ENCODE measurements around the gene NCKAP5. TPM values are rescaled to one million over a fixed set of nuclear protein-coding genes. Genes with fewer than 3 reads are reported as not detected.
"Not testable (repeated sequence)": the region's sequence is repeated elsewhere in the genome, so short reads cannot be mapped to it uniquely, and the experiment has no call there.

Gene NCKAP5
- polyA plus RNA-seq, 3 donors, result 7.6 to 10.1 (median 8.2) TPM

DNA sequence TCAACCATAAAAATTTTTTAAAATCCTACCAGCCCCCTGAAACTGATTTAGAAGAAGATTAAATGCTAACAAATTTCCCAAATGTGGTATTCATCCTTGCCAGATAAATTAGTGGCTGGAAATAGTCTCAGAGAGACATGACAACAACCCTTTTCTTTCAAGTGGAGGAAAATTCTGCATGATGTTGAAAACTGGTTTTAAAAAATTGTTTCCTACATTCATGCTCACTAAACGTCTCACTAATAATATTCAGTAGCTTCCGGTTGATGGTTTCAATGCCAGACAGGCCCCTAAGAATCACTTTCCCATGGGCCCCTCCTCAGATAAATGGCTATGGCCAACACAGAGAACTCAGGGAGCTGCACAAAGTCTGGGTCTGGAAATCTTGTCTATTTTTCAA is 43.2 kb downstream of the NCKAP5 start:
- no peak for DNase-seq (ENCODE audit: low read depth in 3 of 3, low spot score in 2 of 3)

DNA sequence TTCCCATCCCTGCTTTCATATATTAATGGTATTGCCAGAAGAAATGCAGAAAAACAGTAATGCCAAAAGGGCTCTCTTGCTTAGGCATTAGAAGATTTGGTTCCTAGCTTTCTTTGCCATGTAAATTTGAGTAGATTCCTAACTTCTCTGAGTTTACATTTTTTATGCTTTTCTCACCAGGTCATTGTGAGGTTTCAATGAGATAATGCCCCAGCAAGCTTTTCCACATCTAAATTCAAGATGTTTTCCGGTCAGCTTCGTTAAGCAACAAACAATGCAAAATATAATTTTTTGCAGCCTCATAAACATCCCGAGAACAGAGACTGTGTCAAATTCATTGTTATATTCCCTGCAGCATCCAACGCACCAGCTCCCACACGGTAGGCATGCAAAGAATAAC is 44.9 kb downstream of the NCKAP5 start:
- DNase-seq (ENCODE audit: low read depth in 3 of 3, low spot score in 2 of 3), result no peak

DNA sequence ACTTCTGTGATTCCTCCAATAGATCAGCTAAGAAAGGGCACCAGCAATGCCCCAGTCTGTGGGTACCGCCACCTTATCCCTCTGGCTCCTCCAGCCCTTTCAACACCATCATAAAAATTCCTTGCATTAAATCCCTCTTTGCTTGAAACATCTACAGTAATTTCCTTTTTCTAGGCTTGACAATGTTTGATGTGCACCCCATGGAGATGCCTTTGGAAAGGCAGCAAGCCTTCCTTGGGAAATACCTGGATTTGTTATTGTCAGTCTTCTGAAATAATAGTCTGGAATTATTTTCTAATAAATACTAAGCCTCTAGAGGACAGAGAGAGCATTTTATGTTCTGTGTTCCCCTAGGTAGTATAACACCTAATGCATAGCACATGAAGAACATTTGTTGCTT is 46.1 kb downstream of the NCKAP5 start:
- no peak for DNase-seq (ENCODE audit: low read depth in 3 of 3, low spot score in 2 of 3)

DNA sequence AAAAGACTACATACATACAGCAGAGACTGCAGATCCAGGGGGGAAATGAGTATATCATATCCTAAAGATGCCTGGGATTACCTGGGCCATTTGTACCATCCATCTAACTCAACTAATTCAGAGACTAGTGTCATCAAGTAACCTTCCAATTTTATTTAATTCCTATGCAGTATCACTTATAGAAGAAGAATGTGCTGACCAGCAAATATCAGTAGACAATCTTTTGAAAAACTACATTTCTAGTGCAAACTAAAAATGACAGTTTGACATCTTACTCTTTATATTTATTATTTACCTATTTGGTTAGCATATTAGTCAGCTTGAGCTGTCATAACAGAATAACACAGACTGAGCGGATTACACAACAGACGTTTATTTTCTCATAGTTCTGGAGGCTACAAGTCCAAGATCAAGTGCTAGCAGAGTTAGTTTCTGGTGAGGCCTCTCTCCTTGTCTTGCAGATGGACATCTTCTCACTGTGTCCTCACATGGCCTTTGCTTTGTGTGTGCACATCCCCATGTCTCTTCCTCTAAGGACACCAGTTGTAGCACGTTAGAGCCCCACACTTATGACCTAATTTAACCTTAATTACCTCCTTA is 47.0 kb downstream of the NCKAP5 start:
- DNase-seq (ENCODE audit: low read depth in 3 of 3, low spot score in 2 of 3), result no peak

DNA sequence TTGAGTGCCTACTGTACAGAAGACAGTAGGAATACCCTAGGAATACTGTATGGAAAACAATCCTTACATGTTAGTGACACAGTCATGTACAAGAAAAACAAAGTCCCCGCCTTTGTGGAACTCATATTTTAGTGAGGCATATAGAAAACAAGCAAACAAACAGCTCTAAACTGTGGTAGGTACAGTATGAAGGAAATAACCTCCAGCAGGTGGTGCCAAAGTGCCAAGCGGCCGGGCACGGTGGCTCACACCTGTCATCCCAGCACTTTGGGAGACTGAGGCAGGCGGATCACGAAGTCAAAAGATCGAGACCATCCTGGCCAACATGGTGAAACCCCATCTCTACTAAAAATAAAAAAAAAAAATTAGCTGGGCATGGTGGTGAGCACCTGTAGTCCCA is 48.6 kb downstream of the NCKAP5 start:
- not testable (repeated sequence) for DNase-seq (ENCODE audit: low read depth in 3 of 3, low spot score in 2 of 3)

DNA sequence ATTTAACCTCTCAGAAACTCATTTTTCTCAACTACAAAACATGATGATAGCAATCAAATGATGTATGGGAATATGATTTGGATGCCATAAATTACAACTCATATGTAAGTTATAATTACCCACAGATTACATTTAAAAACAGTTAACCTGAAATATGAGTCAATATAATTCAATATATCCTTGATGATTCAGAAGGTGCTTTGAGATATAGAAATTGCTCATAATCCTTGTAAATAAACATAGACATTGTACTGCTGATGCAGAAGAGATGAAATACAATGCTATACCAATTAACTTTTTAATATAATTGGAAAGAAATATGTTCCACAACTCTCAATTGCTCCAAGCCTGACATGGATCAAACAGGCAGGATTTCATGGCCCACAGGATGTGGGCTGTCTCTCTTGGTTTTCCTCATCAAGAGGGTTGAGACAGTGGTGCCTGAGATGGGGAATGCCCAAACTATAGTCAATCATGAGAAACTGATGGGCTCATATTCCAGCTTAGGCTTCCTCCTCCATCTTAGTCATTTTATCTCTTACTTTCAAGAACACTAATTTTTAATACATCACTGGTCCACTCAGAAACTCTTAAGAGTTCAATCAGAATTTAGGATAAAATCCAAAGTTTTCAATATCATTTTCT is 49.4 kb downstream of the NCKAP5 start:
- no peak for DNase-seq (ENCODE audit: low read depth in 3 of 3, low spot score in 2 of 3)

DNA sequence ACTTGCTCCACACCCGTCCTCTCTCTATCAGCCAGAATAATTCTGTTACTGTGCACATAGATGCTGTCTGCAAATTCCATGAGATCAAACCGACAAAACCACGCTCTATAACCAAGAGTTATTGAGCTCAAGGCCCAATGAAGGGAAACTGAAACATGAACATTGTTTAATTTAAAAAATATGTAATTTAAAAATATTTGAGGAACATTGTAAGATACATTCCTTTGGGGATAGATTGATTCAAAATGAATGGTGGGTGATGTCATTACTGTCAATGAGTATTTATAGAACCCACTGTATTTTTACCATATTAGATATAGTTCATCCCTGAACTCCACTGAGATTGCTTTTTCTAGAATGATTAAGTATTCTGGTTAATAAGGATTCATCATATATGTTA is 50.4 kb downstream of the NCKAP5 start:
- DNase-seq (ENCODE audit: low read depth in 3 of 3, low spot score in 2 of 3), result no peak

DNA sequence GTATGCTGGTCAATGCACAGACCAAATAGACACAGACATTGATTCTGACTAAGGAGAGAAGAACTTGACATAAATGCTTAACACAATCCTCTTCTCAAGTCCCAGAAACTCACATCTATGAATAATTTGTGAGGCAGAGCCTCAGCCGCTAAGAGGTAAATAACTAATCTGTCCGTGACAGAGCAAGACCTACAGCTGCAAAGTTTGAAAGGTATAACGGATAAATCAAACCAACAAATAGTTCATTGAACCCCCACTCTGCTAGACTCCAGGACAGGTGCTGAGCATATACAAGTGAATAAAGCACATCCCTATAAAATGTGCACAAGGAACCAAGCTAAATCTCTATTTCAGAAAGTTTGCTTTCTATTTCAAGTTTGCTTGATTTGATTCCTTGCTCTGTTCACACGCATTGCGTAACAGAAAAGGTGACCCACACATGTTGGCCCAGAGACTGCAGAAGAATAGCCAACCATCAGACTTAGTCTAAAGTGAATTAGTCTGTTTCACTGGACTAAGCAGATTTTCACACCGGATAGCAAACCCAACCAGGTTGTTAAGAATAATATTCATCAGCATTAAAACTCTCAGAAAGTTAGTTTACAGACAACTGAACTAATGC is 51.7 kb downstream of the NCKAP5 start:
- no peak for DNase-seq (ENCODE audit: low read depth in 3 of 3, low spot score in 2 of 3)

DNA sequence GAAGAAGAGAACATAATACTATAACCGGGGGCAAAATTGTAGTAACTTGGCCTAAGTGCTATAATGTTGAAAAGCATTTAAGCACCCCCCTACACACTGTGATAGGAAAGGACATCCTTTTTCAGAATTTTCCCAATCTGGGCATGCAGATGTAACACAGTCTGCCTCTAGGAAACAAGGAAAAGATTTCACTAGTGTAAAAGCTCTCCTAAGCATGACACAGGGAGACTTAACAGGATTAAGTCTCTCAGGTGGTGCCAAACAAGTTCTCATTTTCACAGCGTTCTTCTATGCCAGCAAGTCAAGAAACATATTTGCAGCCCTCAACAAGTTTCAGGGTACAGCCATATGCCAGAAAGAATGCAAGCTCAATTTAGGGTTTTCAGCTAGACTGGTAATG is 53.0 kb downstream of the NCKAP5 start:
- DNase-seq (ENCODE audit: low read depth in 3 of 3, low spot score in 2 of 3), result no peak

DNA sequence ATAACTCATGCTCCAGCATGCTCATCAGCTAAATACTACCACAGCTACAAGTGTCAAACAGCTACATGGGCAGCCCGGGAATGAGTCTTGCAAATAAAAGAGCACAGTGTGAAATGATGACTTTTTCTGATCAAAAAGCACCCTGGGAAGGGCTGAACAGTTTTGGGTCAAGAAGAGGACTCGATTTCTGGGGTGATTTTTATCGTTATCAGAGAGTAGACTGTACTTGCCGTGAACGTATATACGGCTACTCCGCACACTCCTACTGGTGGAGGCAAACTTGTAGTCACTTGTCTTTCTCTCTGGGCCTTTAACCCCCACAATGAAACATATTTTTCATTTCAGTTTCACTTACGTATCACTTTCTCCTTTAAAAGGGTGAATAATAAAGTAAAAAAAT is 54.4 kb downstream of the NCKAP5 start:
- DNase-seq (ENCODE audit: low read depth in 3 of 3, low spot score in 2 of 3), result no peak

DNA sequence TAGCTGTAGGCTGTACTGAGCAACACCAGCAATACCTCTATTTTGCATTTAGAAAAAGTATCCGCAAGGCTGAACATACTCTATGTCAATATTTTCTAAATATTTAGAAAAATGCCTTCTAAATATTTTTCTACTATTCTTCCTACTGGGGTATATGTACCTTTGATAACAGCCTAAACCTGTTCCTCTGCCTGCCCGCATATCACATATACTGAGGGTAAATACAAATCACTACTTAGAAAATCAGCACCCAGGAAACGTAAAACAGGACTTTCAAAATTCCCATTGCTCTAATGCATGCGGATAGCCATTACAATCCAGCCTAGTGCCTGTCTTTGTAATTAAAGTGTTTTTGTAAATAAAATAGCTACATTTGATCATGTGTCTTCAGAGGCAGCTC is 56.1 kb downstream of the NCKAP5 start:
- no peak for DNase-seq (ENCODE audit: low read depth in 3 of 3, low spot score in 2 of 3)

DNA sequence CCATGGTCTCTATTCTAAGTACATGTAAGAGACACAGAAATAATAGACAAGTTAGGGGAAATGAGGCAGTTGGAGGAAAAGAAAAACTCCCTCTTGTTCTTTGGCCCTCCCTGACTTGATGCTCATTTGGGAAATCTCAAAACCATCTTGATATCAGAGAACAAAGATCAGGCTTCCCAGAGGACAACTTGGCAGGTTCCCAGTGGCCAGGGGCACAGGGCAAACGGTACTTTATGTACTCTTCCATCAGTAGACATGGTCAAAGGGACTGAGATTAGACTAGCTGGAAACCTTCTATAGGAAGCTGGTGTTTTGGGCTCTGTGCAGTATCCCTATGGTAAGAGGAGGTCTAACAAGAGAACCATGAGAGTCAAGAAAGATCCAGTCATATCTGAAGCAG is 56.6 kb downstream of the NCKAP5 start:
- no peak for DNase-seq (ENCODE audit: low read depth in 3 of 3, low spot score in 2 of 3)

DNA sequence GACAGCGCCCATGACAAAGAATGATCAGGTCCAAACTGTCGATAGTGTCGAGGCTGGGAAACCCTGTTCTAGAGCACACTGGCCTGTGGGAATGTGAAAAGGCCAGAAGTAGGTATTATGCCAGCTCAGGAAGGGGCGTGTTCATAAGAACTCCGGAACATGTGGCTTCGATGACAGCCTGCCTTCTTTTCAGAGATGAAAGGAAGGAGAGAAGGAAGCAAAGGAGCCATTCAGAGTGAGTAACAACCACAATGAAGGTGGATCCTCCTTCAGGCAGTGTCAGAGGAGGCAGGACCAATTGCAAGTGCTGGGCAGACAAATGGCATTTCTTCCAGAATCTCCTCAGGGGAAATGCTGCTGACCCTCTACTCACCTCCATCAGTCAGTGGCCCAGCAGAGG is 58.5 kb downstream of the NCKAP5 start:
- no peak for DNase-seq (ENCODE audit: low read depth in 3 of 3, low spot score in 2 of 3)

DNA sequence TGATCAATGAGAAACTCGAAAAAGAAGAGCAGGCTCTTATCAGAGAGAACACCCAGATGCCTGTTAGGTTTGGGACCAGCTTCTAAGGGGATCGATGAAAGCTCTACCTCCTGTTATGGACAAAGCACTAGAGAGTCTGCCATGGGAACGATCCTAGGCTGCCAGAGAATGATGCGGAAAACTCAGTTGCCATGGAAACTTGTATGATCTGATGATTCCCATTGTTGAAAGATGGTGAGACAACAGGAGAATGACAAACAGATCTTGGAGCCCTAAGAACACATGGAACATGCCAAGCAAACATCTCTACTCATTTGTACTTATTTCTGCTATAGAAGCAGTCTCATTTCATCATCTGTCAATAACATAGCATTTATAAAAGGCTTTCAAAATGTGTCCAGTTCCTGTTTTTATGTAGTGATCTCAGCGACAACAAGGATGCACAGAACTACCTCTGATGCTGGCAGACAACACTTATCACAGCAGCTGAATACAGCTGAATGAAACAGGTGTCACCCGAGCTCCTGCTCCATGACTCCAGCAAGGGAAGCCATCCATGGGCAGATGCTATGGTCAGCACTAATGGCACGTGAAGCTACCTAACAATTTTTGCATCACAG is 59.6 kb downstream of the NCKAP5 start:
- DNase-seq (ENCODE audit: low read depth in 3 of 3, low spot score in 2 of 3), result no peak

DNA sequence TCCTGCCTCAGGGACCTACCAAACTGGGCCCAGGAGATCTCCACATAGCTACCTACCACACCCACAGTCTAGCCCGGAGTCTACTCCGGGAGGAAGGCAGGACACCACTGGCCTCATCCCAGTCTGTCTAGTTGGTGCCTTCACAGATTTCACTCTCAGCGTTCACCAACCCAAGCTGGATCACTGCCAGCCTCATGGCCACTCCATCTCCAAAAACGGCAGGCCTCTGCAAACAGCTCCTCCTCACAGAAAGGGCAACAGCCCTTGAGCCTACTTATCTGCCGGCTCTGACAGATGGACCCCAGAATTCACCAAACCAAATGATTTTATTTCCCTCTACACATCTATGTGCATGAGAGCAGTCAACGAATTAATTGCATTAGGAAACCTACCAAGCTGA is 61.3 kb downstream of the NCKAP5 start:
- DNase-seq (ENCODE audit: low read depth in 3 of 3, low spot score in 2 of 3), result no peak

DNA sequence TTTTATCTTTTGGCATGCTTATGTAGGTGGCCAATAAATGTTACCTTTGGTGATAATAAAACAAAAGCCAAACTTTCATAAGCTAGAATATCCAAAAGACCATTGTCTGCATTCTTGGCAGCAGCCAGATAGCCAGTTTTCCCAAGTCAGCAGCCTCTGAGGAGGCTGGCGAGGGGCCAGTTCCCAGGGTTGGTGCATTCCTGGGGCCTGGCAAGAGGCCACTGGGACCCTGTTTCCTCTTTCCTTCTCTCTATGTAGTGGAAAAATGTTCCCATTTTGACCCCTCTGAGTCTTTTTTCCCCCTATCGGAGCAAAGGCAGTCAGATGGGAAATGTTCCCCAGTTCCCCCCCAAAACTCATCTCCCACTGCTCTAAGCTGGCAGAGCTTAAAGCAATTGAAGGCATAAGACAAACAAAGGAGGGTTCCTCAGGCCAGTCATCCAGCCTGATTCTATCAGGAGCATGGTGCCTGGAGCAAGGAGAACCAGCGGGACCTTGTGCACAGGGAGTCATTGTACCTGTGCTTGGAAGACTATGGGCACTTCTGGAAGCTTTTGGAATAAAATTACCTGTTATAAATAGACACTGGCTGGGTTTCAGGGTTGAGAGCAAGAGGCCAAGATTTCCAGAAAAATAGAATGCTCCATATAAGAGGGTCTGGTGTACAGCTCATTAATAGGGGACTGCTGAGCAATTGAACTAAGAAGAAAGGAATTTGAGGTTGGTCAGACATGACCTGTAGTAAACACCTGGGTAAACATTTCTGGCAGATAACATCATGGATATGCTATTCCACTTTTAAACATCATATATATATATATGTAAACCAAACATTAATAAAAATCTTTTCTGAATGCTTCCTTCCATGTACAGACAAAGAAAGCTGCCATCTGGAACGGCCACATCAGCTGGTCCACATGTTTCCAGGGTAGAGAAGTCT is 63.4 kb downstream of the NCKAP5 start:
- no peak for DNase-seq (ENCODE audit: low read depth in 3 of 3, low spot score in 2 of 3)

DNA sequence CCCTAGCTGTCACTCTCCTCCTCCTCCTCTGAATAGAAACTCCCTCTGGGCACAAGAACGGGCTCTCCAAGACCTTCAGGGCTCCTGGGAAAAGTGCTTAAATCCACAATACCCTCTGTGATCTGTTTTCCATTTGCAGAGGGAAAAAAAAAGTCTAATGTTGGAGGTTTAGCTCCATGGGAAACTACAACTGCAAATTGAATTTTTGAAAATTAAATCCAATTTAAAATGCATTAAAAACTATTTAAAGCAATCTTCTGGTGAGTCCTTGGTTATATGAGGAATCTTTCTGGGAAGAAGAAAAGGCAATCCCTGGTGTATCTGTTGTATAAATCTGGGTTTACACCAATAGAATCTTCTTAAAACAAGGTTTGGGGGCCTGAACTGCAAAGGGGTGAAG is 64.3 kb downstream of the NCKAP5 start:
- DNase-seq (ENCODE audit: low read depth in 3 of 3, low spot score in 2 of 3), result no peak

DNA sequence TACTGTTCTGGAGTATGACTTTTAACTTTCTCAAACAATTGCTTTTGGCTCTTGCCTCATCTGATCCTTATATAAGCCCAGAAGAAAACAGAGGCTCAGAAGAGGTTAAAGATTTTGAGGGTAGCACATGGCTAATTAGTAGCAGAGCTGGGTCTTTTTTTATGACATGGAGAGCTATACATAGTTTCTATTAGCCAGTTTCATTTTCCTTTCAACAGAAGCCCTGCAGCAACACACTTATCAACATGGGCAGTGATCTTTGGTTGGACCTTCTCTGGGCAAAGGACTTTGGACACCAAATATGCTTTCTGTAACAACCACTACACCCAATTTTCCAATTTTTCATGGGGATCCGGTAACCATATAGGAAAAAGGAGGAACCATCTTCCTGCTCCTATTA is 64.9 kb downstream of the NCKAP5 start:
- DNase-seq (ENCODE audit: low read depth in 3 of 3, low spot score in 2 of 3), result no peak

DNA sequence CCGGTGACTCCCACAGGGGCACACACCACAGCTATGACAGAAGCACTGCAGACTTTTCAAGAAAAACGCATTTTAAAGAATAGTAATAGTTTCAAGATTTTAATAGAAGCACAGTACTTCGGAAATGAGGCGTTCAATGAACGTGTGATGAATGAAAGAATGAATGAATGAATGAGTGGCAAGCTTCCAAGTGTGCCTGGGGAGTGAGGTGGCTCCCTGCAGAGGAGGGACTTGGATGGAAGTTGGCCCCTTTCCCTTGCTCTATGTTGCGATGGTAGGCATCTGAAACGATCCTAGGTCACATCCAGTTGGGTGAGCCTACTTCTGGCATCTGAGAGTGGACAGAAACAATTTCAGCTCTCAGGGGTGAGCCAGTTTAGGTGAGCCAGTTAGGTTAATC is 65.6 kb downstream of the NCKAP5 start:
- no peak for DNase-seq (ENCODE audit: low read depth in 3 of 3, low spot score in 2 of 3)

DNA sequence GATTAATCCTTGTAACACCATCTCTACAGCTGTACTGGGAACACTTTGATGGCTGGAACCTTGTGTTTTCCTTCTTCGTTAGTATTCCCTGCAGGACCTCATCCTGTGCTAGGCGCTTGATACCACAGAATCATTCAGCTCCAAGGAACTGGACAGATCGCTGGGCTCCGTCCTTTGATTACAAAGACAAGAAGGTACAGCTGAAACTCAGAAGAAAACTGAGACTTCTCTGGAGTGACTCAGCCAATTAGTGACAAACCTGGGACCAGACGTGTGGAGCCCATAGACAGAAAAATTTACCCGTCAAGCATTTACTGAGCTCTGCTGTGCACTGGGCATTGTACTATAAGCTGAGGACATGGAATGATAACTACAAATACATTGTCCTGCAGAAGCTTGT is 67.3 kb downstream of the NCKAP5 start:
- DNase-seq (ENCODE audit: low read depth in 3 of 3, low spot score in 2 of 3), result no peak

Data from right renal cortex interstitium (tissue), 3 donors.